ENCODE measurements around the gene RNF215. TPM values are rescaled to one million over a fixed set of nuclear protein-coding genes. Genes with fewer than 3 reads are reported as not detected.

RNF215 gene
- total and polyA plus RNA-seq, 8 donors: 6.0 to 13.9 (median 9.4) TPM

DNA sequence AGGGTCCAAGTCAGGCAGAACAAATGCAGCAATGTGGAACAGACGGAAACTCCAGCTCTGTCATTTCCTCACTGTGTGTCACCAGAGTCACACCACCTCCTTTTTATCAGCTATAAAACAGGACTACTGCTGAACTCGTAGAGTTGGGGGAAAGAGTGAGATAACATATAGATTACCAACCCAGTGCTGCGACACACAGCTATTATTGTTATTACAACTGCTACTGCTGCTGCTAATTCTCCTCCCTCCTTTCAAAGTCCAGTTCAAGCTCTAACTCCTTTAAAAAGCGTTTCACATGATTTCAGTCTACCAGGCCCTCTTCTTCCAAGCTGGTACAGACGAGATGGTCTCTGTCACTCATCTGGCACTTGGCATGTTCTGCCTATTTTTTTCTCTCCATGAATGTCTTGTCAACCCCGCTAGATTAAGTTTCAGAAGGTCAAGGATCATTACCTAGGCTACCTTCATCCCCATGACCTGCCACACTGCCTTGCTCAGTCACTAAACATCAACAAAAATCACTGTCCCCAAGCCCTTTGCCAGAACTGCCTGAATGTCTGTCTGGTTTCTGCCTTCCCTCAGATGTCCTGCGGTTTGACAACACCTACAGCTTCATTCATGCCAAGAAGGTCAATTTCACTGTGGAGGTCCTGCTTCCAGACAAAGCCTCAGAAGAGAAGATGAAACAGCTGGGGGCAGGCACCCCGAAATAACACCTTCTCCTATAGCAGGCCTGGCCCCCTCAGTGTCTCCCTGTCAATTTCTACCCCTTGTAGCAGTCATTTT lies 34.7 kb upstream of the RNF215 start:
- H3K4me3 ChIP-seq: peak overlapping the region in 1 of 4 donors; percentile 72
- intact Hi-C loops (cut with DNase I): no loop called here
- peak overlapping the region; percentile 91 to 98 (median 96) for H3K27ac ChIP-seq
- H3K9me3 ChIP-seq: no peaks in the 10 kb centered on the region
- H3K27me3 ChIP-seq: no peaks in the 10 kb centered on the region
- 50 to 58% methylated on average over 8 of the region's 8 CpGs for WGBS, 2 donors
- DNase-seq (no peak), FAIRE-seq (no peak), ATAC-seq (no peak)
- TF ChIP-seq, protein P1, sequence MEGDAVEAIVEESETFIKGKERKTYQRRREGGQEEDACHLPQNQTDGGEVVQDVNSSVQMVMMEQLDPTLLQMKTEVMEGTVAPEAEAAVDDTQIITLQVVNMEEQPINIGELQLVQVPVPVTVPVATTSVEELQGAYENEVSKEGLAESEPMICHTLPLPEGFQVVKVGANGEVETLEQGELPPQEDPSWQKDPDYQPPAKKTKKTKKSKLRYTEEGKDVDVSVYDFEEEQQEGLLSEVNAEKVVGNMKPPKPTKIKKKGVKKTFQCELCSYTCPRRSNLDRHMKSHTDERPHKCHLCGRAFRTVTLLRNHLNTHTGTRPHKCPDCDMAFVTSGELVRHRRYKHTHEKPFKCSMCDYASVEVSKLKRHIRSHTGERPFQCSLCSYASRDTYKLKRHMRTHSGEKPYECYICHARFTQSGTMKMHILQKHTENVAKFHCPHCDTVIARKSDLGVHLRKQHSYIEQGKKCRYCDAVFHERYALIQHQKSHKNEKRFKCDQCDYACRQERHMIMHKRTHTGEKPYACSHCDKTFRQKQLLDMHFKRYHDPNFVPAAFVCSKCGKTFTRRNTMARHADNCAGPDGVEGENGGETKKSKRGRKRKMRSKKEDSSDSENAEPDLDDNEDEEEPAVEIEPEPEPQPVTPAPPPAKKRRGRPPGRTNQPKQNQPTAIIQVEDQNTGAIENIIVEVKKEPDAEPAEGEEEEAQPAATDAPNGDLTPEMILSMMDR (IDR thresholded peaks at IDR 0.05): no peak
- no peaks in the 10 kb centered on the region for H3K36me3 ChIP-seq
- H3K4me1 ChIP-seq: peaks cover 15 to 37% (median 24%) of the 10 kb centered on the region in 3 donors

DNA sequence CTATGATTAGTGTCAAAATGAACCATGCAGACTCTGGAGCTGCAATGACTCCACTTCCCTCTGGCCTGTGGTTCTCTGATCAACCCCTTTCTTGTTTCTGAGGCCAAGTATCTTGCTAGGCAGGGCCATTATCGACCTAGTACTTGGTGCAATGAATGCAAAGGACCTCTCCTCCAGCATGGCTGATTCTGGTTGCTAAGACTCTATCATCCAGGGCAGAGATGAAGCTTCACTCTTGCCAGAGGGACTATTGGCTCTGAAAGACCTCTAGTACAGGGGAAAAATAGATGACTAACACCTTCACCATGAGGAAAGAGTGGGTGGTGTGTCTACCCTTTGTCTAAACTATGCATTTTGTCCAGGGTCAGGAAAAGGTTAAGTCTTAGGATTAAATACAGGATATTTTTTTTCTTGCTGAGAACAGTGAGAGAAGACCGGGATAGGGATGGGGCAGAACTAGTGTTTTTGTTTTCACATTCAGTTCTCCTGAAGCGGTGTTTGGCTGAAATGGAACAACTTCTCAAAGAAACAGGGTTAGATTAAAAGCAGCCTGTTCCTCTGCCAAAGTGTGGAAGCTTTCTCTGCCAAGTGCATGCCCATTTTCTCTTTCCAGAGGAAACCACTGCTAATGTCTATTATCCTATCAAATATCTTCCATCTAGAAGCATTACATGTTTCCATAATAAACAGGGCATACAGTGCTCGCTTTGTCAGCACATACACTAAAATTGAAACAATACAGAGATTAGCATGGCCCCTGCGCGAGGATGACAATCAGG lies 33.3 kb upstream of the RNF215 start:
- 71 to 77% methylated on average over 6 of the region's 6 CpGs for WGBS, 2 donors
- Histone ChIP-seq H3K9me3 (no peaks in the 10 kb centered on the region), H3K4me1 (peaks cover 15 to 35% (median 24%) of the 10 kb centered on the region in 3 donors), H3K27me3 (no peaks in the 10 kb centered on the region), H3K27ac (no peak overlapping the region), H3K4me3 (no peak overlapping the region), H3K36me3 (no peaks in the 10 kb centered on the region)
- no peak for FAIRE-seq
- no peak for DNase-seq
- TF ChIP-seq, protein P1 (IDR thresholded peaks at IDR 0.05): no peak
- no peak for ATAC-seq
- intact Hi-C loops (cut with DNase I): no loop called here

DNA sequence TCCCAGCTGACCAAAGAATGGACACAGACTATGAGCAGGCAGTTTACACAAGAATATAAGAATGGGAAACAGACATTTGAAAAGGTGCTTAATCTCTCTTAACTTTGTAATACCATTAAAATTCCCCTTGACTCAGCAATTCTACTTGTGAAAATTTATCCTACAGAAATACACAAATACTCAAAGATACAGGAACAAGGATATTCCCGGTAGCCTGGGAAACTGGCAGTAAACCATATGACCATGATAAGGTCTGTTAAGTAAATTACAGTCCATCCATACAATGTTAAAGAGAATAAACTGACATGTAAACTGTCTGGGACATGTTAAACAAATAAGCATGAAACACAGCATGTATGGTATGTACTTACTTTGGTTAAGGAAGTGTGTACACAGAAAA lies 29.6 kb upstream of the RNF215 start:
- WGBS, 2 donors: 39 to 45% methylated on average over 1 of the region's 1 CpG

DNA sequence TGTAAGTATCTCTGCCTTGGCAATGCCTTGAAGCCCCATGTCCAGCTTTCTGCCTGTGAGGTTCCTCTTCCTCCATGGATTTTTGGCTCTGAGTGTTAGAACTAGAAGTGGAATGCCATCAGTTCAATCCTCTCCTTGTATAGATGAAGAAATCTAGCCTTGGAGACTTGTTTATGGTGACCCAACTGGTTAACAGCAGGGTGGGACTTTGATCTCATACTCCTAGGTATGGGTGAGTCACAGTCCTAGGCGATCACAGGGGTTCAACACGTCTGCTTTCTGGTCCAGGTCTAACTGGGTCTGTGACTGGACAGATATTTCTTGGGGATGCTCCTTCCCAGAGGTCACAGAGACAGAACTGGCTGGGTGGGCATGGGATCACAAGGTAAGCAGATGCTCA lies 29.2 kb upstream of the RNF215 start:
- no peaks in the 10 kb centered on the region for H3K27me3 ChIP-seq
- TF ChIP-seq, protein P1 (IDR thresholded peaks at IDR 0.05): no peak
- no peak overlapping the region for H3K4me3 ChIP-seq
- no peaks in the 10 kb centered on the region for H3K36me3 ChIP-seq
- FAIRE-seq (no peak), ATAC-seq (peak in 1 of 4 donors; percentile 22), DNase-seq (no peak)
- peaks cover 0 to 11% (median 0%) of the 10 kb centered on the region in 3 donors for H3K4me1 ChIP-seq
- intact Hi-C loops (cut with DNase I): no loop called here
- H3K9me3 ChIP-seq: no peaks in the 10 kb centered on the region
- H3K27ac ChIP-seq: no peak overlapping the region
- 74 to 79% methylated on average over 2 of the region's 2 CpGs for WGBS, 2 donors

More for the DNA sequence above, 29.6 kb upstream of the RNF215 start:
- ATAC-seq (no peak), DNase-seq (no peak), FAIRE-seq (no peak)
- H3K36me3 ChIP-seq: no peaks in the 10 kb centered on the region
- H3K9me3 ChIP-seq: no peaks in the 10 kb centered on the region
- H3K27ac ChIP-seq: no peak overlapping the region
- TF ChIP-seq, protein P1 (IDR thresholded peaks at IDR 0.05): no peak
- H3K27me3 ChIP-seq: no peaks in the 10 kb centered on the region
- peaks cover 0 to 15% (median 4%) of the 10 kb centered on the region in 3 donors for H3K4me1 ChIP-seq
- intact Hi-C loops (cut with DNase I): no loop called here
- H3K4me3 ChIP-seq: no peak overlapping the region
